KBM-7 (cell line): ENCODE data around the gene TRPM4.
"Not testable (repeated sequence)": the region's sequence is repeated elsewhere in the genome, so short reads cannot be mapped to it uniquely, and the experiment has no call there.

Source experiments
- DNase-seq: peaks from one replicate; pipeline ENCODE4 v3.0.0-alpha.2; 2015
- in situ Hi-C: fragments of 300-500 bp; cut with MboI; formaldehyde crosslinking; loops from 2 replicates; pipeline ENCODE4 v1.14.3; 2020; ENCODE audit warnings: low sequenced_read_pairs, low pct_unique_long_range_greater_than_20kb, mixed read lengths

The TRPM4 gene

DNA sequence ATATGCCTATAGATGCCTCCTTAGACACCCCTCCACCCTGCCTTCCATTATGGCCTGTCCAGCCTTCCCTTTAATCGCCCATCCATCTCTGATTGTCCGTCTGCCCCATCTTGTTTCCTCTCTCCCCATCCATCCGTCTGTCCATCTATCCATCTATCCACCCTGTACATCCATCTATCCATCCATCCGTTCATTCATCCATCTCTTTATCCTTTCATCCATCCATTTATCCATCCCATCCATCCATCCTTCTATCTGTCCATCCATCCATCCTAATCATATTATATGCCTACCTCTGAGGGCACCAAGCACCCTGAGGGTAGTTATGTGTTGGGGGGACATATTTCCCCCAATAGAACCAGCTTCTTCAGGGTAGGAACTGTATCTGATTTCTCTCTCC, 23.1 kb downstream of the TRPM4 start:
- DNase-seq, result no peak
- in situ Hi-C loops, result no loop called here

DNA sequence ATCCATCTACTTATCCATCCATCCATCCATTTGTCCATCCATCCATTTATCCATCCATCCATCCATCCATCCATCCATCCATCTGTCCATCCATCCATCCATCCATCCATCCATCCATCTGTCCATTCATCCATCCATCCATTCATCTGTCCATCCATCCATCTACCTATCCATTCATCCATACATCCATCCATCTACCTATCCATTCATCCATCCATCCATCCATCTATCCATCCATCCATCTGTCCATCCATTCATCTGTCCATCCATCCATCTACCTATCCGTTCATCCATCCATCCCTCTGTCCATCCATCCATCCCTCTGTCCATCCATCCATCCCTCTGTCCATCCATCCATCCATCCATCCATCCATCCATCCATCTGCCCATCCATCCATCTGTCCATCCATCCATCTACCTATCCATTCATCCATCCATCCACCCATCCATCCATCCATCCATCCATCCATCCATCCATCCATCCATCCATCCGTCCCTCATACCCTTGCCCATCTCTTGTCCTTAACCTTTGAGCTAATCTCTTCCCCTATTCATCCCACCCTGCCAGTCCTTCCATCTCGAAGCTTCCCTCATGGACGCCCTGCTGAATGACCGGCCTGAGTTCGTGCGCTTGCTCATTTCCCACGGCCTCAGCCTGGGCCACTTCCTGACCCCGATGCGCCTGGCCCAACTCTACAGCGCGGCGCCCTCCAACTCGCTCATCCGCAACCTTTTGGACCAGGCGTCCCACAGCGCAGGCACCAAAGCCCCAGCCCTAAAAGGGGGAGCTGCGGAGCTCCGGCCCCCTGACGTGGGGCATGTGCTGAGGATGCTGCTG, 24.6 kb downstream of the TRPM4 start:
- DNase-seq, in situ Hi-C loops: not testable (repeated sequence)

DNA sequence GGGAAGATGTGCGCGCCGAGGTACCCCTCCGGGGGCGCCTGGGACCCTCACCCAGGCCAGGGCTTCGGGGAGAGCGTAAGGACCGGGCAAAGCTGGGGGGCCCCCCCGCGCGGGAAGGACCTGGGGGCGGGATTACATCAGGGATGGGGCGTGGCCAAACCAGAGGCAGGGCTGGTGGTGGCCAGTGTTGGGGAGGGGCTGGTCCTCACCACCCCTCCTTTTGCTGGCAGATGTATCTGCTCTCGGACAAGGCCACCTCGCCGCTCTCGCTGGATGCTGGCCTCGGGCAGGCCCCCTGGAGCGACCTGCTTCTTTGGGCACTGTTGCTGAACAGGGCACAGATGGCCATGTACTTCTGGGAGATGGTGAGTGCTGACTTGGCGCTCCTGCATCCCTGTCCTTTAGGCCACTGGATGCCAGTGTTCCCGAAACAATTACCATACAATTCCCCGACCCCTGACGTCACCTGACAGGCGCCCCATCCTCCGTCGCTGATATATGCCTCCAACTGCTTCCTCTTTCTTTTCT, 25.3 kb downstream of the TRPM4 start:
- no peak for DNase-seq
- in situ Hi-C loops, result no loop called here

DNA sequence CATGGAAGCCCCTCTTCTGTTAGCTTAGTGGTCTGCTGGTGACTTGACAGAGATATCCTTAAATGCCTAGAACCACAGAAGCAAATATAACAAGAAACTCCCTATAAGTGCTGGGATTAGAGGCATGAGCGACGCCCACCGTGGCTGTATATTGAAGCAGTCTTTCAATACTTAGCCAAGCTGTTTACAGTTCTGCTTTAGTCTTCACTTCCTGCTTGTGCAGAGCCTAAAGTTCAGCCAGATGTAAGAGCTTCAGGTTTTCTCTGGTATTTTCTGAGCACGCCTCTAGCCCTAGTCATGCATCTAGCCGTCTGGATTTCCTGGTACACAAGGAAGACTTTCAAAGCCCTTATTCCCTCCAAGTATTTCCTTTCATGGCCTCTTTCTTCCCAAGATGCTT, 28.5 kb downstream of the TRPM4 start:
- DNase-seq, result no peak
- in situ Hi-C loops, result no loop called here

DNA sequence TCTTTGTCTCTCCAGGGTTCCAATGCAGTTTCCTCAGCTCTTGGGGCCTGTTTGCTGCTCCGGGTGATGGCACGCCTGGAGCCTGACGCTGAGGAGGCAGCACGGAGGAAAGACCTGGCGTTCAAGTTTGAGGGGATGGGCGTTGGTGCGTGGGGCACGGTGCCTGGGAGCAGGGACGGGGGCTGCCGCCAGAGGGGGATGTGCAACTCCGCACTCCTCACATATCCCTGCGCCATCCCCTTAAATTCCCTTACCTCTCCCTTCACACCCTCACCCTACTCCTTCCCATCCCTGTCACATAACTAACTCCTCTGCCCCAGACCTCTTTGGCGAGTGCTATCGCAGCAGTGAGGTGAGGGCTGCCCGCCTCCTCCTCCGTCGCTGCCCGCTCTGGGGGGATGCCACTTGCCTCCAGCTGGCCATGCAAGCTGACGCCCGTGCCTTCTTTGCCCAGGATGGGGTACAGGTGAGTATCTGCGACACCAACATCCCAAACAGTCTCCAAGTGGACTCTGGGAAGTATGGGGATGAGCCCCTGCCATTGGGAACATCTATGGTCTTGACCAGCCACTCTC, 31.1 kb downstream of the TRPM4 start:
- no peak for DNase-seq
- in situ Hi-C loops, result no loop called here

DNA sequence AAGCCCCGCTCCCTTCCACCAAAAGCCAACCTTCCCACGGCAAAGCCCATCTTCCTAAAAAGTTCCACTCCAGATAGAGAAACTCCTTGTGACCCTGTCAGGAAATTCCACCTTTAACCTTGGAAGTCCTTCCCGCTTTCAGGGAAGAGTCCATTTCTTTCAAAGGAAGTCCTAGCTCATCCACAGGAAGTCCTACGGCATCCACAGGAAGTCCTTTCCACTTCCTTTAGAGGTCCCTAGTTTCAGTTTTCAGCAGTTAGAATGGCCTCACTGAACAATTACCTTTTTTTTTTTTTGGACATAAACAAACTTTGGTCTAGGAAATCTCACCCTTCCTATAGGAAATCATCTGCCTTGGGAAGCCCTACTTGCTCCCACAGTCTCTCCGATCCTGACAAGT, 31.7 kb downstream of the TRPM4 start:
- no peak for DNase-seq
- in situ Hi-C loops, result no loop called here

DNA sequence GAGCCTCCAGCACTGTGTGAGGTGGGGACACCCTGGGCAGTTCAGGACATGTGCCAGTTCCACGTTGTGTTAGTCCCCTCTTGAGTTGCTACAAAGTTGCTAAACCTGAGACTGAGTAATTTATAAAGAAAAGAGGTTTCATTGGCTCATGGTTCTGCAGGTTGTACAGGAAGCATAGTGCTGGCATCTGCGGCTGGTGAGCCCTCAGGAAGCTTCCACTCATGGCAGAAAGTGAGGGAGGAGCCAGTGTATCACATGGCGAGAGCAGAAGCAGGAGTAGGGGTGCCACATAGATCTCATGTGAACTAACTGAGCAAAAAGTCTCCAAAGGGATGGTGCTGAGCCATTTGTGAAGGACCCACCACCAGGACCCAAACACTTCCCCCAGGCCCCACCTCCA, 33.2 kb downstream of the TRPM4 start:
- in situ Hi-C loops, result no loop called here

DNA sequence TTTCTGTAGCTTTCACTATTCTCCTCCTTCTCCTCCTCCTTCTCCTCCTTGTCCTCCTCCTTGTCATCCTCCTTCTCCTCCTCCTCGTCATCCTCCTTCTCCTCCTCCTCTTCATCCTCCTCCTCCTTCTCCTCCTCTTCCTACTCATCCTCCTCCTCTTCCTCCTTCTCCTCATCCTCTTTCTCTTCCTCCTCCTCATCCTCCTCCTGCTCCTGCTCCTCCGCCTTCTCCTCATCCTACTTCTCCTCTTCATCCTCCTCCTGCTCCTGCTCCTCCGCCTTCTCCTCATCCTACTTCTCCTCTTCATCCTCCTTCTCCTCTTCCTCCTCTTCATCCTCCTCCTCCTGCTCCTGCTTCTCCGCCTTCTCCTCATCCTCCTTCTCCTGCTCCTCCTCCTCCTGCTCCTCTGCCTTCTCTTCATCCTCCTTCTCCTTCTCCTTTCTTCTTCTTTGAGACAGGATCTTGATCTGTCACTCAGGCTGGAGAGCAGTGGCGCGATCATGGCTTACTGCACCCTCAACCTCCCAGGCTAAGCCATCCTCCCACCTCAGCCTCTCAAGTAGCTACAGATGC, 36.3 kb downstream of the TRPM4 start:
- DNase-seq, result no peak
- in situ Hi-C loops, result no loop called here

More for the DNA sequence above, 33.2 kb downstream of the TRPM4 start:
- no peak for DNase-seq

DNA sequence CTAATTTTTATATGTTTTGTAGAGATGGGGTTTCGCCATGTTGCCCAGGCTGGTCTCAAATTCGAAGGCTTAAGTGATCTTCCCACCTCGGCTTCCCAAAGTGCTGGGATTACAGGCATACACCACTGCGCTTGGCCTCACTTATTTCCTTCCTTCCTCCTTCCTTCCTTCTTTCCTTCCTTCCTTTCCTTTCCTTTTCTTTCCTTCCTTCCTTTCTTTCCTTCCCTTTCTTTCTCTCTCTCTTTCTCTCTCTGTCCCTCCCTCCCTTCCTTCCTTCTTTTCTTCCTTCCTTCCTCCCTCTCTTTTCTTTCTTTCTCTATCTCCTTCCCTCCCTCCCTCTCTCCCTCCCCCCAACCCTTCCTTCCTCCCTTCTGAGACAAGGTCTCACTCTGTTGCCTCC, 36.8 kb downstream of the TRPM4 start:
- in situ Hi-C loops, result no loop called here

DNA sequence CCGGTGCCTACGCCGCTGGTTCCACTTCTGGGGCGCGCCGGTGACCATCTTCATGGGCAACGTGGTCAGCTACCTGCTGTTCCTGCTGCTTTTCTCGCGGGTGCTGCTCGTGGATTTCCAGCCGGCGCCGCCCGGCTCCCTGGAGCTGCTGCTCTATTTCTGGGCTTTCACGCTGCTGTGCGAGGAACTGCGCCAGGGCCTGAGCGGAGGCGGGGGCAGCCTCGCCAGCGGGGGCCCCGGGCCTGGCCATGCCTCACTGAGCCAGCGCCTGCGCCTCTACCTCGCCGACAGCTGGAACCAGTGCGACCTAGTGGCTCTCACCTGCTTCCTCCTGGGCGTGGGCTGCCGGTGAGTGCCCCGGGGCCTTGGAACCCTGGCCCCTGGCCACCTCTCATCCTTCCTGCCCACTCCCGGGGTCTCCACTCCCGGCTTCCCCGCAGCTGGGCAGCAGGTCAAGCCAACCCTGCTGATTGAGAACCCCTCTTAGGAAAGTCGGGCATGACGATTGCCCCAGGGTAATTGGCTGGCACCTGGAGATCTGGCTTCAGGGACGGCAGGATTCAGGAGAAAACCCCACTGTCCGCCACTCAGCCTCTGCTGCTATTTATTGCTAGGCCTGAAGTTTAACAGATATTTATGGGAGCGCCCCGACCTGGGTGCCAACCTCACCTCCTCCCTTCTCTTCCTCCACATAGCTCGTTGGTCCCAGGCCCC, 39.1 kb downstream of the TRPM4 start:
- no peak for DNase-seq
- in situ Hi-C loops, result no loop called here

More for the DNA sequence above, 36.8 kb downstream of the TRPM4 start:
- no peak for DNase-seq

DNA sequence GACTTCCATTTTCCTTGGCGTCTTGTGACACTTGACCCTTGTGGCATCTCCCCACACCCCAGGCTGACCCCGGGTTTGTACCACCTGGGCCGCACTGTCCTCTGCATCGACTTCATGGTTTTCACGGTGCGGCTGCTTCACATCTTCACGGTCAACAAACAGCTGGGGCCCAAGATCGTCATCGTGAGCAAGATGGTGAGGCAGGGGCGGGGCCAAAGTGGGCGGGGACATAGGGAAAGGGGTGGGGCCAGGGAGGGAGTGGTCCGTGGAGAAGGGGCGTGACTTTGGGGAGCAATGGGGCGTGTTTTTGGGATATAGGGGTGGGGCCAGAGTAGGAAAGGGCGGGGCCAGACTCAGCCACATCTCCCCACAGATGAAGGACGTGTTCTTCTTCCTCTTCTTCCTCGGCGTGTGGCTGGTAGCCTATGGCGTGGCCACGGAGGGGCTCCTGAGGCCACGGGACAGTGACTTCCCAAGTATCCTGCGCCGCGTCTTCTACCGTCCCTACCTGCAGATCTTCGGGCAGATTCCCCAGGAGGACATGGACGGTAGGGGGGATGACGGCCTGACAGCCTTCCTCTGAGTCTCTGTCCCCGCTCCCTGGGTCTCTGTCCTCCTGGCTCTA, 42.8 kb downstream of the TRPM4 start:
- in situ Hi-C loops, result no loop called here
- no peak for DNase-seq

DNA sequence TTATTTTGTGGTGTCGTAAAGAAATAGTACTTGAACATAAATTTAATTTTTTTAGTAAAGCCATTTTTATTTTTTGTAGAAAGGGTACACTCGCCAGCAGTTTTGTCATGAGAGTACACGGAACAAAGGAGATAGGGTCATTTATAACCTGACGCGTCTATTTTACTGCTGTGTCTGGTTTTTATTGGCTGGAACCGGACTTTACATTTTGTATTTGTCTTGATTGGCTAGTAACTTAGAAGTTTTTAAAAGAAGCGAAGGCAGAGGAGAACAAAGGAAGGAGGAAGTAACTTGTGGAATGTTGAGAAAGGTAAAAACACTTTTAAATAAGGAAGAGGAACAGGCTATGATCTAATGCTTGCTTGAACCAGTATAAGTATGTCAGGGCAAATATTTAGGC, 43.5 kb downstream of the TRPM4 start:
- in situ Hi-C loops, result no loop called here
- DNase-seq, result no peak

DNA sequence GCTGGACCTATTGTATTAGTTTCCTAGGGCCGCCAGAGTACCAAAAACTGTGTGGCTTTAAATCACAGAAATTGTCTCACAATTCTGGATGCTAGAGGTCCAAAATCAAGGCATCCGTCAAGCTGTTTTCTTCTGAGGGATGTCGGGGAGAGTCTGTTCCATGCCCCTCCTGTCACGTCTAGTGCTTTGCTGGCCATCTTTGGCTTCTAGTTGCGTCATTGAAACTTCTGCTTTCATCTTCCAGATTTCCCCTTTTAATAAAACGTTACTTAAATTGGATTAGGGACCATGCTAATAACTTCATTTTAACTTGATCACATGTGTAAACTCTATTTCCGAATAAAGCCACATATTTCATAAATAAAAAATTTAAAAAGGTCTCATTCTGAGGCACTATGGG, 47.5 kb downstream of the TRPM4 start:
- no peak for DNase-seq
- in situ Hi-C loops, result no loop called here

DNA sequence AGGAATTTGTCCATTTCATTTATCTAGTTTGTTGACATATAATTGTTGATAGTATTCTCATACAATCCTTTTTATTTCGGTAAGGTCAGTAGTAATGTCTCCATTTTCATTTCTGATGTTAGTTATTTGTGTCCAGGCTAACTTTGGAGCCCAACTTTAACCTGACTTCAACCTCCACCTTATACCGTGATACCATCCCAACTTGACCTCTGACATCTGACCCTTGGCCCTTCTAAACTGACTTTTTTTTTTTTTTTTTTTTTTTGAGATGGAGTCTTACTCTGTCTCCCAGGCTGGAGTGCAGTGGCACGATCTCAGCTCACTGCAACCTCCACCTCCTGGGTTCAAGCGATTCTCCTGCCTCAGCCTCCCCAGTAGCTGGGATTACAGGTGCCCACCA, 51.9 kb downstream of the TRPM4 start:
- in situ Hi-C loops, result not testable (repeated sequence)

DNA sequence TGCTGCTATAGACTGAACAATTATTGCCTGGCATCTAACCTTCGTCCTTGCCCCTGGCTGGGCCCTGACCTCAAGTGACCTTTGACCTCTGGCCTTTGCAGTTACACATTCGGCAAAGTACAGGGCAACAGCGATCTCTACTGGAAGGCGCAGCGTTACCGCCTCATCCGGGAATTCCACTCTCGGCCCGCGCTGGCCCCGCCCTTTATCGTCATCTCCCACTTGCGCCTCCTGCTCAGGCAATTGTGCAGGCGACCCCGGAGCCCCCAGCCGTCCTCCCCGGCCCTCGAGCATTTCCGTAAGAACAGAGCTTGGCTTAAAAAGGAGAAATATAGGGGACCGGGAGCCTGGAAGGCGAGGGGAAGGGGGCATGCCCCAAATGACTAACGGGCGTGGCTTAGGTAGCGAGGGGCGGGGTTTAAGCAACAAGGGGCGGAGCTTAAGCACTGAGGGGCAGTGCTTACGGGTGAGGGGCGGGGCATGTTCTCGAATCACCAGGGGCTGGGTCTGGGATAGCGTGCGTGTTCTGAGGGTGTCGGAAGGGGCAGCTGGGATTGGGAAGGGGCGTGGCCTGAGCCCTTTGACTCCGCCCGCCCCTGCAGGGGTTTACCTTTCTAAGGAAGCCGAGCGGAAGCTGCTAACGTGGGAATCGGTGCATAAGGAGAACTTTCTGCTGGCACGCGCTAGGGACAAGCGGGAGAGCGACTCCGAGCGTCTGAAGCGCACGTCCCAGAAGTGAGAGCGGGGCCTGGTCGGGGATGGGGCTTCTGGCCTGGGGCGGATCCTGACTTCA, 52.7 kb downstream of the TRPM4 start:
- DNase-seq, result no peak
- in situ Hi-C loops, result no loop called here

More for the DNA sequence above, 51.9 kb downstream of the TRPM4 start:
- DNase-seq, result not testable (repeated sequence)

DNA sequence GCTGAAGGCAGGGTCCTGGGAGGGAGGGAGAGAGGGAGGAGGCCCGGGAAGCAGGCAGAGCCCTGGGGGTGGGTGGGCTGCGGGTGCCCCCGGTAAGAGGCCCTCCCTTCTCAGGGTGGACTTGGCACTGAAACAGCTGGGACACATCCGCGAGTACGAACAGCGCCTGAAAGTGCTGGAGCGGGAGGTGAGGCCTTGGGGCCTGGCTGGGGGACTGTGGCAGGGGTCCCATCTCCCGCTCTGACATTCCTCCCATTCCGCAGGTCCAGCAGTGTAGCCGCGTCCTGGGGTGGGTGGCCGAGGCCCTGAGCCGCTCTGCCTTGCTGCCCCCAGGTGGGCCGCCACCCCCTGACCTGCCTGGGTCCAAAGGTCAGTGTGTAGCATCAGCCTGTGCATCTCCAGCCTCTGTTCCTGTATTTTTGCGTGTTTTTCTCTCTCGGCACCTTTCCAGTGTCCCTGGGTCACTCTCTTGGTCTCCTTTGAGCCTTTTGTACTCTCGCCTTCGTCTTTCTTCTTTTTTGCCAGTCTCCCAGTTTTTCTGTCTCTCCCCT, 53.4 kb downstream of the TRPM4 start:
- in situ Hi-C loops, result no loop called here
- no peak for DNase-seq

DNA sequence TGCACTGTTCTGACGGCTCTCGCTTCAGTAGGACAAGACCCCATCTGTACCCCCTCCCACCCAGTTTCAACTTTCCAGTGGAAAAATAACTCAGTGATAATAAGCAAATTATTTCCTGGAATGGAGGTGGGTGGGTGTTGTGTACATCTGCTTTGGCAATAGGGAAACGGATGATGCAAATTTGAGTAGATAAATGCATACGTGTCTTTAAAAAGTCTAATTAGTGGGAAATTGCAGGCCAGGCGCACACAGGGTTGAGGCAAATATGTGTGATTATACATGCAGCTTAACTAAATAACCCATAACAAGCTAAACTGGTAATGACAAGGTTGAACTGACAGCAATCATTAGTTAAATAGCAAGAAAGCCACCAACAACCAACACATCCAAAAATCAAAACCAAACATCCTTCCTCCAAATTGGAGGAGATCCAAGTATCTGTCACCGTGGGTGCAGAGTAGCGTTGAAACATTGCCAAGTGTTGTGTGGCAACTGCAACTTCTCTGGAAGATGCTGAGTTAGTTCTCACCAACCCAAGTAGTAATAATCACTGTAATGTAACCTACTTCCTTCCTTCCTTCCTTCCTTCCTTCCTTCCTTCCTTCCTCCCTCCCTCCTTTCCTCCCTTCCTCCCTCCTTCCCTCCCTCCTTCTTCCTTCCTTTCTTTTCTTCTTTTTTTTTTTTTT, 54.6 kb downstream of the TRPM4 start:
- DNase-seq, result no peak
- in situ Hi-C loops, result no loop called here

DNA sequence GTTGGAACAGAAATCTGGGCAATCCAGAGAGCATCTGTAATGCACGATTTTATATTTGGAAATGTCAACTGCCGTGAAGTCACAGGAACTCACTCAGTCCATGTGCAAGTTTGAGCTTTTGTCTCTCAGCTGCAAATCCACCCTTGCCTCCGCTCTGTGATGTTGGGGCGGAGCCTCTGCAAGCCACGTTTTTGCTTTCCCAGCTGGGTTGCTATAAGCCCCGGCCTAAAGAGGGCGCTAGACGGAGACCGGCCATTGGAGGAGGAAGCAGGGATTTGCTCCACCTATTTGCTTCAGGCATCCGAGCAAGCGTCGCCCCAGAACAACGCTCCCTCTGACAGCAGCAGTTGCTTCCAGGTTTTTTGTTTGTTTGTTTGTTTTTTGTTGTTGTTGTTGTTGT, 56.2 kb downstream of the TRPM4 start:
- in situ Hi-C loops, result no loop called here
- peak; percentile 40 for DNase-seq
